ENCODE measurements around the gene SLC35G6.
"Not testable (repeated sequence)": the region's sequence is repeated elsewhere in the genome, so short reads cannot be mapped to it uniquely, and the experiment has no call there.

The SLC35G6 gene

DNA sequence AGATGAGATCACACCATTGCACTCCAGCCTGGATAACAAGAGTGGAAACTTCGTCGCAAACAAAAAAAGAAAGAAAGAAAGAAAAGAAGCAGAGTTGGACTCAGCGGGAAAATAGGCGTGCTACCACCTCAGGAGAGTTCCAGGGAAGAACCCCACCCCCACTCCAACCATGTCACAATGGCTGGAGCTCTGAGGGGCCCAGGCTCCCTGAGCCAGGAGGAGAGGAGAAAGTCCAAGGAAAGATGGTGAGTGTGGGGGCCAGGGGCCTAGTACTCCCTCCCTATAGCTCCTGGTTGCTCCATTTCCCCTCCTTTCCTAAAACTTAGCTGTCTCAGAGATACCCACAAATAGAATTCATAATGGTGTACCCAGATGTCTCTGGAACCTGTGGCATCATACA lies at the start of gene SLC35G6:
SLC35G6 (plus strand) TSS at position 172 of the 400 bp plus-strand sequence; CDS start at position 243, 71 bp downstream.
- not testable (repeated sequence) for DNase-seq (ENCODE audit: low read depth)

GRCh38 chr17:7432296-7432695 lies 49.0 kb upstream of the SLC35G6 start:
- DNase-seq (ENCODE audit: low read depth), result no peak

DNA sequence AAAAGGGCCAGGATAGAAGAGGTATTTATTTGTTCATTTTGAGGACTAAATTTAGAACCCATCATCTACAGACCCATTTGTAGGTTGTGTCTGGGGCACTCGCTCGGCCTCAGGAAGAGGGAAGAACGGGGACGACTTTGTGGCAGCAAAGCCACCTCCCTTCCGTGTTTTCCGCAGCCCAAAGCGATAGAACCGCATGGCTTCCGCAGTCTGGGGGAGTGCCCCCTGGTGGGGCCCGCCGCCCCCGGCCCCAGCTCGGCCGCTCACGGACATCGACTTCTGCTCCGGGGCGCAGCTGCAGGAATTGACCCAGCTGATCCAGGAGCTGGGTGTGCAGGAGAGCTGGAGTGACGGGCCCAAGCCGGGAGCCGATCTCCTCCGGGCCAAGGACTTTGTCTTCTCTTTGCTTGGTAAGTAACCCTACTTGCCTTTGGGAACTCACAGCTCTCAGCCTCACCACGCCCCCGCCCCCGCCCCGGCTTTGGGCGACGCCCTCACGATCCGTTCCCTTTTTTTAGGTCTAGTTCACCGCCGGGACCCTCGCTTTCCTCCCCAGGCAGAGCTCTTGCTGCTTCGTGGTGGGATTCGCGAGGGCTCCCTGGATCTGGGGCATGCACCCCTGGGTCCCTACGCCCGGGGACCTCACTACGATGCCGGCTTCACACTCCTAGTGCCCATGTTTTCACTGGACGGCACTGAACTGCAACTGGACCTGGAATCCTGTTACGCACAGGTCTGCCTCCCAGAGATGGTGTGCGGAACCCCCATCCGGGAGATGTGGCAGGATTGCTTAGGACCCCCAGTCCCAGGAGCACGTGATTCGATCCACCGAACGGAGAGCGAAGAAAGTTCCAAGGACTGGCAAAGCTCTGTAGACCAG lies 45.3 kb upstream of the SLC35G6 start:
- no peak for DNase-seq (ENCODE audit: low read depth)

- DNase-seq (ENCODE audit: low read depth), result peak; percentile 54
Observed at GRCh38 chr17:7436556-7437368, 44.5 kb upstream of the SLC35G6 start.

- no peak for DNase-seq (ENCODE audit: low read depth)
Observed at GRCh38 chr17:7437369-7437863, 43.8 kb upstream of the SLC35G6 start.

- DNase-seq (ENCODE audit: low read depth), result no peak
Observed at GRCh38 chr17:7437950-7438614, 43.2 kb upstream of the SLC35G6 start.

- DNase-seq (ENCODE audit: low read depth), result no peak
Observed at GRCh38 chr17:7438656-7439460, 42.4 kb upstream of the SLC35G6 start.

- DNase-seq (ENCODE audit: low read depth), result no peak
Observed at GRCh38 chr17:7439462-7440112, 41.7 kb upstream of the SLC35G6 start, which contains the start of gene FGF11. FGF11 (plus strand) TSS chr17:7439512; CDS start chr17:7439621, 109 bp downstream.

- DNase-seq (ENCODE audit: low read depth), result no peak
Observed at GRCh38 chr17:7440113-7440833, 41.0 kb upstream of the SLC35G6 start.

DNA sequence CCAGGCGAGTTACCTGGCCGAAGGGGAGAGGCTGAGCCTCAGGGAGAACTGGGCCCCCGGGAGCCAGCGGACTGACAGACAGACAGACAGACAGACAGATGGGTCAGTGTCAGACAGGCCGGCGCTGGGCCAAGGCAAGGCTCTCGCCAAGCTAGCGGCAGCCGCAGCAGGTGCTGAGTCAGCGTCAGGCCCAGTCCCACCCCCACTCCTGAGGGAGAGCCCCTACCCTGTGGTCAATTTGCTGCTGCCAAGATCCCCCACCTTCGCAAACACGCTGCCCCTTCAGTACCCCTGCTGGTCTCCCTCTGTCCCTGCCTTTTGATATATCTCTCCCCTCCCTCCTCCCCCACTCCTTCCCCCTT lies 40.4 kb upstream of the SLC35G6 start:
- DNase-seq (ENCODE audit: low read depth), result no peak

- DNase-seq (ENCODE audit: low read depth), result no peak
Observed at GRCh38 chr17:7441266-7441665, 40.0 kb upstream of the SLC35G6 start.

- no peak for DNase-seq (ENCODE audit: low read depth)
Observed at GRCh38 chr17:7442142-7442541, 39.1 kb upstream of the SLC35G6 start.

GRCh38 chr17:7443499-7444485 lies 37.5 kb upstream of the SLC35G6 start:
- no peak for DNase-seq (ENCODE audit: low read depth)

GRCh38 chr17:7444682-7445618 lies 36.3 kb upstream of the SLC35G6 start, which contains the start of gene CHRNB1:
CHRNB1 (plus strand) TSS chr17:7445061; CDS start chr17:7445128, 67 bp downstream.
- DNase-seq (ENCODE audit: low read depth), result no peak

DNA sequence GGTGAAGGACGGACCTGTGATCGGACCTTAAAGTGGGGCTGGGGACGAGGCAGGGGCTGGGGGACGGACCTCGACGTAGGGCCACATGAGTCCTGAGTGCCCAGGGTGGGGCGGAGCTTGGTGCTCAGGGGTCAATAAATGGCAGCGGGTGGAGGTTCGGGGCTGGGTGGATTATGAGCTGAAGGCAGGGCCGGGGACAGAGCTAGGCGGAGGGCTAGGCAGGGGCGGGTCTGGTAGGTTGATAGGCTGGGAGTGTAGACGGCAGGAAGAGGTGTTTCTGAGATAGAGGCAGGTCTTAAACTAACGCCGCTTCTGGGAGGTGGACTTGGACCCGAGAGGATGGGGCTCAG lies 35.7 kb upstream of the SLC35G6 start:
- no peak for DNase-seq (ENCODE audit: low read depth)

DNA sequence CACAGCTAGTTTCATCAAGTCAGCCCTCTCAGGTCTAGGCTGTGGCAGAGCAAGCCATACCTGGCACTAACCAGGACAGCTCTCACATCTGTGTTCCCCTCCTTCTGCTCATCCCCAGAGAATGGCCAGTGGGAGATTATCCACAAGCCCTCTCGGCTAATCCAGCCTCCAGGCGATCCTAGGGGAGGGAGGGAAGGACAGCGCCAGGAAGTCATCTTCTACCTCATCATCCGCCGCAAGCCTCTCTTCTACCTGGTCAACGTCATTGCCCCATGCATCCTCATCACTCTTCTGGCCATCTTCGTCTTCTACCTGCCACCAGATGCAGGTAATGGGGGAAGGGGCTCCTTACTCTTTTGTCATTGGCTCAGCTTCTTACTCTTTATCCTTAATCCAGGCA lies 32.8 kb upstream of the SLC35G6 start:
- DNase-seq (ENCODE audit: low read depth), result no peak

DNA sequence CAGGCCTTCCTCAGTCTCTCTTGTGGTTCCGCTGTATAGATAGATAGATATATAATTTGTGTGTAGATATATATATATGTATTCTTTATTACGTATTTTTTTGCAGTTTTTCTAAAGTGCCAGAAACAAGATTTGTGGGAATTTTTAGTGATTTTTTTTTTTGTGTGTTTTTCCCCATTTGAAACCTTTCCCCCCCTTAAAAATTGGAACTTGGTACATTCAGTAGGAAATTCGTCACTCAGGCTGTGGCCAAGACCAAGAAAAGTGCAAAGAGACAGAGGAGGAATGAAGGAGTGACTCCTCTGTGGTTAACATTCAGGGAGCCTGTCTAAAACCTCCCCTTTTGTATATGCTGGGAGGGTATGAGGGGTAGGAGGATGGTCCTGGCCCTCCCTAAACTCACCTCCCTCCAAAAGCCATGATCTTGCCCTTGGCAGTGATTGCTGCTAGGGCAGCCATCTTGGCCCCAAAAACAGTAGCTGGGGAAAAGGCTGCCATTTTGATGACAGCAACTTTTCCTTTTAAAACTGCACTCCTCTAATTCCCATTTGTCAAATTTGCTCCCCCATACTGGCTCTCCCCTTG lies 21.2 kb upstream of the SLC35G6 start:
- no peak for DNase-seq (ENCODE audit: low read depth)
